H1 (cell line): ENCODE data around the gene TOM1.

Source experiments
- CREB1 ChIP-seq: IDR thresholded peaks from 2 replicates; pipeline ENCODE4 v1.6.1; 2012; ENCODE audit warnings: inconsistent platforms
- CTBP2 ChIP-seq: IDR thresholded peaks from 2 replicates; pipeline ENCODE4 v1.7.0; 2011; ENCODE audit warnings: borderline replicate concordance, mild to moderate bottlenecking, moderate library complexity, mixed read lengths, low read length; ENCODE audit not compliant: insufficient read depth, insufficient read length
- EP300 ChIP-seq, 2 experiments: IDR thresholded peaks; 1 replicate in 1 of 2; 2 replicates in 1 of 2; pipeline ENCODE4 v1.6.1; 2011 to 2012; ENCODE audit warnings: low read depth in 2 of 2, low read length in 2 of 2, mild to moderate bottlenecking in 2 of 2, borderline replicate concordance in 1 of 2, inconsistent platforms in 1 of 2, moderate library complexity in 1 of 2
- EZH2 ChIP-seq: fragments of 200-600 bp; sonication (generic); IDR thresholded peaks from 2 replicates; pipeline ENCODE4 v1.7.1; 2012; ENCODE audit warnings: low read depth, mild to moderate bottlenecking, moderate library complexity, low read length, inconsistent platforms; ENCODE audit not compliant: severe bottlenecking
- PHF8 ChIP-seq: fragments of 200-600 bp; sonication (generic); conservative IDR thresholded peaks from 2 replicates; pipeline ENCODE4 v1.7.1; 2012; ENCODE audit warnings: low read depth, mild to moderate bottlenecking, inconsistent platforms, low read length, moderate library complexity
- POLR2AphosphoS5 ChIP-seq: IDR thresholded peaks from 2 replicates; pipeline ENCODE4 v1.6.1; 2011; ENCODE audit warnings: low read depth, low read length
- RBBP5 ChIP-seq: IDR thresholded peaks from 2 replicates; pipeline ENCODE4 v1.7.1; 2012; ENCODE audit warnings: low read depth, mild to moderate bottlenecking, inconsistent platforms, low read length, moderate library complexity, borderline replicate concordance
- SP1 ChIP-seq: IDR thresholded peaks from 2 replicates; pipeline ENCODE4 v1.6.1; 2011; ENCODE audit warnings: low read depth, low read length
- SUZ12 ChIP-seq: fragments of 200-600 bp; sonication (generic); IDR thresholded peaks from 2 replicates; pipeline ENCODE4 v1.6.1; 2012; ENCODE audit warnings: mild to moderate bottlenecking, inconsistent platforms, low read length, moderate library complexity, mixed read lengths
- TF ChIP-seq, protein P1 (sequence below), 3 experiments: IDR thresholded peaks; 1 replicate in 2 of 3; 2 replicates in 1 of 3; pipeline versions ENCODE4 v1.5.1 to v1.6.1; 2011; ENCODE audit warnings: low read length in 3 of 3, mild to moderate bottlenecking in 3 of 3, inconsistent platforms in 2 of 3, low read depth in 1 of 3, moderate library complexity in 1 of 3; ENCODE audit not compliant: insufficient read depth in 1 of 3; ENCODE audit errors: control extremely low read depth in 1 of 3

DNA sequence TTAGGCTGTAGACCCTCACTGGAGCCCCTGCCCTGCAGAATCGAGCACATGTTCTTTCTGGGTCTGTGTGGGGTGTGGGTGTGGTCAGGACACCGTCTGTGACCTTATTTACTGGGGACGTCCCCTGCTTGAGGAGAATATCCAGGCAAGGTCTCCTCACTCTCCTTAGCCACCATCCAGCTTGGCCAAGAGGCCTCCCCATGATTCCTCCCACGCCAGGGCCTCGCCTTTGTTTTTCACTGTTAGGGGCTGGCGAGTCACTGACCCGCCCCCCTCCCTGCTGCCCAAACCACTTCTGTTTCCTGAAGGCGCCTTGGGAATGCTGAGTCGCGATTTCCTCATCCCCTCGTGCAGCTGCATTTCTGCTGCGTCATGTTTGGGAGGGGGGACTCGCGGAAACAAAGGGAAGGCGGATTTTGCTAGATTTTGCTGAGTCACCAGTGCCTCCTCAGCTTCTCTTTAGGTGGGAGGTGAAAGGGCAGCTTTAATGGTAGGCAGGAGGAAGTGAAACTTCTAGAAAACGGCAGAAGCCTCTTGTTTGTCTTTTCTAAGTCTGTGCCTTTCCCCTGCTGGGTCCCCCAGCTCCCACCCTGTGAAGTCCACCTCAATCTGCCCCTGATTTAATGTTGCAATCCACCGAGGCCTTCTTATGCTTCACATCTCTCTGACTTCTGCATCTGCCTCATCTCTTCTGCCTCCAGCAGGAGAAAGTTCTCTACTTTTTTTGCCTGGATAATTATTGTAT lies 77.2 kb downstream of the TOM1 start:
- TF ChIP-seq RBBP5 (no peak), EP300 (IDR thresholded peaks at IDR 0.05; ENCODE audit: borderline replicate concordance in 1 of 2, low read depth in 2 of 2, low read length in 2 of 2) (peak in 1 of 2 experiments; percentile 89; a peak in 1 of 3 replicates), POLR2AphosphoS5 (no peak; the same call in none of the 2 replicates), EZH2 (no peak), SUZ12 (no peak), SP1 (peak; percentile 77; the same call in 1 of the 2 replicates), CREB1 (peak; percentile 51), PHF8 (no peak; the same call in 1 of the 2 replicates), CTBP2 (no peak)
- TF ChIP-seq, protein P1, sequence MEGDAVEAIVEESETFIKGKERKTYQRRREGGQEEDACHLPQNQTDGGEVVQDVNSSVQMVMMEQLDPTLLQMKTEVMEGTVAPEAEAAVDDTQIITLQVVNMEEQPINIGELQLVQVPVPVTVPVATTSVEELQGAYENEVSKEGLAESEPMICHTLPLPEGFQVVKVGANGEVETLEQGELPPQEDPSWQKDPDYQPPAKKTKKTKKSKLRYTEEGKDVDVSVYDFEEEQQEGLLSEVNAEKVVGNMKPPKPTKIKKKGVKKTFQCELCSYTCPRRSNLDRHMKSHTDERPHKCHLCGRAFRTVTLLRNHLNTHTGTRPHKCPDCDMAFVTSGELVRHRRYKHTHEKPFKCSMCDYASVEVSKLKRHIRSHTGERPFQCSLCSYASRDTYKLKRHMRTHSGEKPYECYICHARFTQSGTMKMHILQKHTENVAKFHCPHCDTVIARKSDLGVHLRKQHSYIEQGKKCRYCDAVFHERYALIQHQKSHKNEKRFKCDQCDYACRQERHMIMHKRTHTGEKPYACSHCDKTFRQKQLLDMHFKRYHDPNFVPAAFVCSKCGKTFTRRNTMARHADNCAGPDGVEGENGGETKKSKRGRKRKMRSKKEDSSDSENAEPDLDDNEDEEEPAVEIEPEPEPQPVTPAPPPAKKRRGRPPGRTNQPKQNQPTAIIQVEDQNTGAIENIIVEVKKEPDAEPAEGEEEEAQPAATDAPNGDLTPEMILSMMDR (IDR thresholded peaks at IDR 0.05; ENCODE audit: control extremely low read depth in 1 of 3, insufficient read depth in 1 of 3, low read depth in 1 of 3, low read length in 3 of 3), result no peak
